ENCODE results near the gene PTPRU.

Gene PTPRU

DNA sequence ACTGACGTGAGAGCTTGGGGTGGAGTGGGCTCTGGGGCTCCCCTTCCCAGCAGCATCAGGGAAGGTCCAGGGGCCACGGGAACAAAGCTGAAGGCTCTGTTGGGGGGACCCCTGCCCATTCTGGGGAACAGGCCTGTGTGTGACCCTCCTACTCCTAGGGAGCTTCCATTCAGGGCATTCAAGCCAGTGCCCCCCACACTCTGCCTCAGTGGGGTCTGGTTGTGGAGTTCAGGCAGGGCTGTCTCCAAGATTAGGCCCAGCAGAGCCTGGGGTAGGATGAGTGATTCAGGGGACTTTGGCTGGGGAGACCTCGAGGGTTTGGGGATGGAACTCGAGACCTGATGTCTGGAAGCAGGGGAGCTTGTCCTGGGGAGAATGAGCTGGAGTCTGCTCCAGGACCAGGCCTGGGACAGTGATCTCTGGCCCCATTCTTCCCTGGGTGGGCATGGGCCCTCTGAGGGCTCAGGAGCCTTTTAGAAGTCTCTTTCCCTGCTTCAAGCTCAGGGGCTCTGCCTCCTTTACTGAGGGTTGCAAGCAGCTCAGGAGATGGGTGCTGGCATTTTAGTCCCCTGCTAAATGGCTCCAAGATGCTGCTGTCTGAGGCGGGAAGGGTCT lies 81.7 kb downstream of the PTPRU start:
- DNase-seq (ENCODE audit: low read depth in 2 of 2) = no peak

DNA sequence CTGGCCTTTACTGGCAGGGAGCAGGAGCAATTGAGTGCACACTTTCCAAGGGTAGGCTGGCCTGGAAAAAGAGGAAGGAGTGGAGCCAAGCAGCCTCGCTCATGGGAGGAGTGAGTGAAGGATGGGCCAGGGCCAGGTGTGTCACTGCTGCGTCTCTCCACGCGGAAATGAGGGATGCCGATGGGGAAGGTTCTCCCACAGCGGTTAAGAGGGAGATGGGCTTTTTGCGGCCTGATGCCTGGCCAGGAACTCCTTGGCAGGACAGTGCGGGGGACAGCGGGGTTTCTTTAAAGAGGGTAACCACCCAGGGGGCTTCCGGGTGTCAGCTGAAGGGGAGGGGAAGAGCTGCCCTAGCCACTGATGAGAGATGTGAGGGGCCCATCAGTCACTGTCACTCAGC lies 82.4 kb downstream of the PTPRU start:
- DNase-seq (ENCODE audit: low read depth in 2 of 2) = no peak

DNA sequence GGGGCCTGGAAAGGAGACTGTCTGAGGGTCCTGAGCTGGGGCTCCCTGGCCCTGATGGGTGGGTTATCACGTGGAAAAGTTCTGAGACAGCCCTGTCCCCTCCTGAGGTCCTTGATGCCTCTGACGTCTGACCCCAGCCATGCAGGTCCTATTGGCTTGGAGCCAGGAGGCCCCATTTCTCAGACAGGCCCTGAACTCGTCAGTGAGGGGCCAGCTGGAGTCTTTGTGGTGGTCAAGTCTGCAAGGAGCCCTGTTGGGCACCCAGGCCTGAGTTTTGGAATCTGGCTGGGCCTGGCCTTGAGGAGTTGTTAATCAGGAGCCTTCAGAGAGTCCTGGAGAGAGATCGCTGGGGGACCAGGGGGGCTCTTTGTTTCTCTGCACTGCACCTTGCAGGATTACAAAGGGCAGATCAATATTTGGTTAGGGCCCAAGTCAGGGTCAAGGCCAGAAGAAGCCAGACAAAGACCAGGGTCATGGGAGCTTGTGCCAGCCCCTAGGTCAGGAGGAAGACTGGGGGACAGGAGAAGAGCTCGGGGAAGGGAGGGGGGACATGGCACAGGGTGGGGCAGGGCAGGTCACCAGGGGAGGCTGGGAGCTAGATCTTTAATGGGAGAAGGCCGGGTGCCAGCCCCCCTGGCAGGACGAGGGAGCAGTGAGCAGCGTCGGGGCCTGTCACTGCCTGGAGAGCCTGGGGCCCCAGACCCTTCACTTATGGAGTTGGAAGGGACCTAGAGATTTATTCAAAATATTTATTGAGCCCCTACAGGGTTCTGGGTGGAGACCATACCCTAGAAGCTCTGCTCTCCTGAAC lies 83.2 kb downstream of the PTPRU start:
- no peak for DNase-seq (ENCODE audit: low read depth in 2 of 2)

DNA sequence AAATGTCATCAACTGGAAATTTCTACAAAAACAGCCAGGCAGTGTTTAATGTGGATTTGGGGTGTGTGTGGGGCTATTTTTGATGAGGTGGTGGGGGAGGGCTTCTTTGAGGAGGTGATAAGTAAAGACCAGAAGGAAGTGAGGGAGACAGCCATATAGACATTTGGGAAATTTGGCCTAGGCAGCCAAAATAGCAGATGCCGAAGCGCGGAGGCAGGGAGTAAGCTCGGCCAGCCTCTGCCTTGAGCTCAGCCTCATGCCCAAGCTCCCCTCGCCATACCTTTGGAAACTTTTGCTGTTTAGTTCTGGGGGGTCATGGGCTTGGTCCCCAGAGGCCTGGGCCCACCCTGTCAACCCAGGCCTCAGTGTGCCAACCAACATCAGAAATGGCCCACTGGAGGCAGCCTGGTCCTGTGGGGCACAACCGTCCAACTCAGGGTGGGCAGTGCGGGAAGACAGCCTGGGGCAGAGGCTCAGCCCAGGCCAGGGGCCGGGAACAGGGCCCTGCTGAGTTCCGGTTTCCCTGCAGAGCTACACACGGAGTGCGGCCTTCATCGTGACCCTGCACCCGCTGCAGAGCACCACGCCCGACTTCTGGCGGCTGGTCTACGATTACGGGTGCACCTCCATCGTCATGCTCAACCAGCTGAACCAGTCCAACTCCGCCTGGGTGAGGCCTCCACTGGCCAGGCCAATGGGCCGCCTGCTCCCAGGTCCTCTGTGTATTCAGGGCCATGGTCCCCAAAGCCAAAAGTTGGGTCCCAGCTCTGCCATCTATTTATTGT lies 84.0 kb downstream of the PTPRU start:
- DNase-seq (ENCODE audit: low read depth in 2 of 2) = no peak

DNA sequence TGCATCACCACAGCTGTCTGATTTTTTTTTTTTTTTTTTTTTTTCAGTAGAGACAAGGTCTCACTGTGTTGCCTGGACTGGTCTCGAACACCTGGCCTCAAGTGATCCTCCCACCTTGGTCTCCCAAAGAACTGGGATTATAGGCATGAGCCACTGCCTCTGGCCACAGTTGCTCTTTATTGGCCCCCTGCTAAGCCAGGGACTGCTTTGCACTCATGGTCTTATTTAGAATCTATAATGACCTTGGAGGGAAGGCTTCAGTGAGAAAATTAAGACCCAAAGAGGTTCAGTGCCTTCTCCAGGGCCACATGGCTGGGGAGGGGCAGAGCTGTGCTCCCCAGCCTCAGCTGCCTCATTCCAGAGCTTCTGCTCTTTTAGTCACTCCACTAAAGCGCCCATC lies 84.9 kb downstream of the PTPRU start:
- DNase-seq (ENCODE audit: low read depth in 2 of 2) = no peak

DNA sequence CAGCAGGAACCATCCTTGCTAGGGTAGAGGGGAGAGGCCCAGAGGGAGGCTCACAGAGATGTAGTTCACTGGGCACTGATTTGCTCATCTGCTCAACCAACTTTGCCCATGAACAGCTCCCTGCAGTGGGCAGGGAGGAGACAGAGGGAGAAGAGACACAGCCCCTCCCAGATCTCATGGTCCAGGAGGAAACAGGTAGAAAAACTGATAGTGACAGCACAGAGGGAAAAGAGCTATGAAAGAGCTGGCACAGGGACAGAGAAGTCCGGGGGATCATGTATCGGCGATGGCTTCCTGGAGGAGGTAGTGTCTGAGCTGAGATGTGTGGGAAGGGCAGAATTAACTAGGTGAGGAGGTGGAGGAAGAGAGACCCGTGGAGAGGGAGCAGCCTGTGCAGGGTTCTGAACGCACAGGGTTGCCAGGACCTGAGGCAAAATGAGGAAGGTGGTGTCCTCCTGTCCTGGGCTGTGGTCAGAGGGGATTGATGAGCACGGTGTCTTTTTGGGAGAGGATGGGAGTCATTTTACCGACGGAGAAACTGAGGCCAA lies 85.9 kb downstream of the PTPRU start:
- DNase-seq (ENCODE audit: low read depth in 2 of 2) = no peak

DNA sequence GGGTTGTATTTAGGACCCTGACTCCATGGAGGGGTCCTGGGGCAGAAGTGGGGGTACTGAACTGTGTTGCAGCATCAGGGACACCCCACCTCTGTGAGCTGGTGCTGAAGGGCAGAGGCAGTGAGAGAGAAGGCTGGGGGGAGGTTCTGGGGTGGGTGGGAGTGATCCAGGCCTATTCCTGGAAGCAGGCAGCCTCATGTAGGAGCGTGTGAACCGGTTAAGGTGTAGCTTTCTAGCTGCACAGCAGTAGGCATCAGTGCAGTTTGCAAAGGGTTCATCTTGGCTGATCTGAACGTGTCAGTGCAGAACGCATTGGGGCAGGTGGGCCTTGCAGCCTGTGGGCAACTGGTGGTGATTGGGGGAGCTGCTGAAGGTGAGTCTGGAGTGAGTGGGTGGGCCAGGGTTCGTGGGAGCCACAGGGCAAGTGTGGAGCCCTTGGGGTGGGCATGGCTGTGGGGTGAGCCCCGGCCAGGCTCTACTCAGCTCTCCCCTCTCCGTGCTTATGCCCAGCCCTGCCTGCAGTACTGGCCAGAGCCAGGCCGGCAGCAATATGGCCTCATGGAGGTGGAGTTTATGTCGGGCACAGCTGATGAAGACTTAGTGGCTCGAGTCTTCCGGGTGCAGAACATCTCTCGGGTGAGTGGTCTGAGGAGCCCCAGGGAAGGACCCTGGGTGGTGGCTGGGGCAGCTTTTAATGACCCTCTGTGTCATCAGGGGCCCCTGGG lies 86.7 kb downstream of the PTPRU start:
- DNase-seq (ENCODE audit: low read depth in 2 of 2) = no peak

DNA sequence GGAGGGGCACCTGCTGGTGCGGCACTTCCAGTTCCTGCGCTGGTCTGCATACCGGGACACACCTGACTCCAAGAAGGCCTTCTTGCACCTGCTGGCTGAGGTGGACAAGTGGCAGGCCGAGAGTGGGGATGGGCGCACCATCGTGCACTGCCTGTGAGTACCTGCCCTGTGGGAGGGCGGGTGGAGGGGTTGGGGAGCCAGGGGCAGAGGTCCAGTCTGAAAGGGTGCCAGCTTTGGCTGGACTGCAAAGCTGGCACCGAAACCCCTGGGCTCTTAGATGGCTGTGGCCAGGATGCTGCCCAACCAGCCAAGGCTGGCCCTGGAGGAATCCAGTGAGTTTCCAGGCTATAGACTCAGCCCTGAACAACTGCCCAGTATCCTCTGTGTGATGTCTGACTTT lies 87.3 kb downstream of the PTPRU start:
- DNase-seq (ENCODE audit: low read depth in 2 of 2) = no peak

DNA sequence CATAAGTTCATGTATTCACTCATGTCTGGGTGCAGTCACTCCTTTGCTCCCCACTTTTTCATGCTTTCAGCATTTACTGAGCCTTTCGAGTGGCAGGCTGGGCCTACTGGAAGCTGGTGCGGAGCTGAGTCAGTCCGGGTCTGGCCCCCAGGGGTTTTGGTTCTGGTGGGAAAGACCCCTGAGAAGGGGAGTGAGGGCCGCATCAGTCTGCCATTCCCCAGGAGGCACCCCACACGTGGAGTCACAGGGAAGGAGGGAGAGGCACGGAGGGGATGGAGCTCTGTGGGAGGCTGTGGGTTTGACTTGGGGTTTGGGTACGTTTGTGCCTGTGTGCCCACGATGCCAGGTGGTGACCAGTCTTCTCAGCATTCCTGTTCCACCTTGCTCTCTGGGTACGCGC lies 87.9 kb downstream of the PTPRU start:
- DNase-seq (ENCODE audit: low read depth in 2 of 2) = no peak

DNA sequence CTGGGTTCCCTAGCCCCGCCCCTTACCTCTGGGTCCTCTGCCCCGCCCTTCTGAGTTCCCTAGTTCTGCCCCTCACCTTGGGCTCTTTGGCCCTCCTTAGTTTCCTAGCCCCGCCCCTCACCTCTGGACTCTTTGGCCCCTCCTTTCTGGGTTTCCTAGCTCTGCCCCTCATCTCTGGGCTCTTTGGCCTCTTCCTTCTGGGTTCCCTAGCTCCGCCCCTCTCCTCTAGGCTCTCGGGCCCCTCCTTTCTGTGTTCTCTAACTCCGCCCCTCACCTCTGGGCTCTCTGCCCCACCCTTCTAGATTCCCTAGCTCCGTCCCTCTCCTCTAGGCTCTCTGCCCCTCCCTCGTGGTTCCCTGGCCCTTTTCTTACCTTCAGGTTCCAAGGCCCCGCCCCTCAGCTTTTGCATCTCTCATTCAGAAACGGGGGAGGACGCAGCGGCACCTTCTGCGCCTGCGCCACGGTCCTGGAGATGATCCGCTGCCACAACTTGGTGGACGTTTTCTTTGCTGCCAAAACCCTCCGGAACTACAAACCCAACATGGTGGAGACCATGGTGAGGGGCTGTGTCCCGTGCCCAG lies 88.5 kb downstream of the PTPRU start:
- no peak for DNase-seq (ENCODE audit: low read depth in 2 of 2)

DNA sequence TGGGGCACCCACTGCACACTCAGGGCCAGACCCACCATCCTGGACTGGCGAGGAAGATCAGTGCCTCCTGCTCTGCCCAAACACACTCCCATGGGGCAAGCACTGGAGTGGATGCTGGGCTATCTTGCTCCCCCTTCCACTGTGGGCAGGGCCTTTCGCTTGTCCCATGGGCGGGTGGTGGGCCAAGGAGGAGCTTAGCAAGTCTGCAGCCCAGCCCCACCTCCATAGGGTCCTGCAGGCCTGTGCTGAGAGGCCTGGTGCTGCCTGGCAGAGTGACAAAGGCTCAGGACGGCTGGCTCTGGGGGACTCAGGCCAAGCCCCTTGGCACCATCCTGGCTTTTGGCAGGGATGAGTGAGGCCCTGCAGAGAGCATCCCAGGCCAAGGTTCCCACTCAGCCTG lies 89.4 kb downstream of the PTPRU start:
- no peak for DNase-seq (ENCODE audit: low read depth in 2 of 2)

DNA sequence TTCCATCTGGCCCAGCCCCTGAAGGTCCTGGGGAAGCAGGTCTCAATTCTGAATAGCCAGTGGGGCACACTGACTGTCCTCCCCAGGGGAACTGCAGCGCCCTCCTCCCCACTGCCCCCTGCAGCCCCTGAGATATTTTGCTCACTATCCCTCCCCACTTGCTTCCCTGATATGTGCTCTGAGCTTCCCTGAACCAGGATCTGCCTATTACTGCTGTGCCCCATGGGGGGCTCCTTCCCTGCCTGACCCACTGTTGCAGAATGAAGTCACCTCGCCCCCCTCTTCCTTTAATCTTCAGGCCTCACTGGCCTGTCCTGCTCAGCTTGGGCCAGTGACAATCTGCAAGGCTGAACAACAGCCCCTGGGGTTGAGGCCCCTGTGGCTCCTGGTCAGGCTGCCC lies 89.8 kb downstream of the PTPRU start:
- no peak for DNase-seq (ENCODE audit: low read depth in 2 of 2)

DNA sequence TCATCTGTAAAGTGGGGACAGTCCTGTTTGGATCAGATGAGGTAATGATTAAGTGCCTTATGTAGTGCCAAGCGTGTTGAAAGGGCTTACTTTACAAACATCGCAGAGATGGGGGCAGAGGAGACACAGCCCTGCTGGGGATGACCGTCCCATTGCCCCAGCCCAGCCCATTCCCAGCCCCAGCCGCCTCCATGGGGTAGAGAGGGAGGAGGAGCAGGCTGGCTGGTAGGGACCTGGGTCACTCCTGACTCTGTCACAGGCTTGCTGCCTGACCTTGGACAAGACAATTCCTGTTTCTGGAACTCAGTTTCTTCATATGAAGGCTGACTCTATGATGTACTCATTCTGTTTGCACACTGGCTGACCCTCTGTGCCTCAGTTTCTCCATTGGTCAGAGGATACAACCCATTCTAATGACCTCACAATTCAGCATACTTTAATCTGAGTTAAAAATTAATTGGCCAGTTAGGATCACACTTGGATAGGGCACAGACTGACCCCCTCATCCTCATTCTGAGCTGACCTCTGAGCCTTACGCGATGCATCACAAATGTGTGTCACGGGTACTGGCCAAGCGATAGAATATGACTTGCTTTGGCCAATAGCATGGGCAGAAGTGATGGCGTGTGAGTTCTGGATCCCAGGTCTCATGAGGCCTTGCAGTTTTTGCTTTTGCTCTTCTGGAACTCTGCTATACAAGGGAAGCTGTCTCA lies 91.1 kb downstream of the PTPRU start:
- no peak for DNase-seq (ENCODE audit: low read depth in 2 of 2)

DNA sequence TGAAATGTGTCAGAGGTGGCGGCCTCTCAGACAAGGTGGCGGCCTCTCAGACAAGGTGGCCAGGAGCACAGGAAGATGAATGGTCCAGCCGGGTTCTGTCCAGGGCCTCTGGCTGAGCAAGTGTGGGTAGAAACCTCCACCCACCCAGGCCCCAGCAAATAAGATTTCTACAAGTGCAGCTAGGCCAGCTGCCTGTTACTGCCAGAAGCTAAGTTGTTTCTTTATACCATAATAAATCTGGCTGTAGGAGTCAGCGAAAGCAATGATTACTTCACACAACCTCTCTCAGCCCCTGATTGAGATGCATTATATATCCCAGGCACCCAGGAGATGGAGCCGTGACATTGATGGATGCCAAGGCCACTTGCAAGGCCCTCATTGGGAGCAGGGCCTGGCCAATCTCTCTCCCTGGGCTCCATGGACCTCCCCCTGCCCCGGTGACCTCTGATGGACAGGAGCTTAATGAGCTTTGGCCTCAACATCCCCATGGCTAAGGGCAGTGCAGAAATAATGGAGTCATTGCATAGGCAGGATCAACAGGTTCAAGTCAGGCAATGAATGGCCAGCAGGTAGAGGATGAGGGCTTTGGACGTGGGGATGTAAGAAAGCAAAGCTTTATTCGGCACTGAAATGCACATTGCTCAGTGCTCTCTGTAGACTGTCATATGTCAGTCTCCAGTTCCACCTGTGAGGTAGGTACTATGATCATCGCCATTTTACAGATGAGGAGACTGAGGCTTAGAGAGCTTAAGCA lies 92.9 kb downstream of the PTPRU start:
- no peak for DNase-seq (ENCODE audit: low read depth in 2 of 2)

DNA sequence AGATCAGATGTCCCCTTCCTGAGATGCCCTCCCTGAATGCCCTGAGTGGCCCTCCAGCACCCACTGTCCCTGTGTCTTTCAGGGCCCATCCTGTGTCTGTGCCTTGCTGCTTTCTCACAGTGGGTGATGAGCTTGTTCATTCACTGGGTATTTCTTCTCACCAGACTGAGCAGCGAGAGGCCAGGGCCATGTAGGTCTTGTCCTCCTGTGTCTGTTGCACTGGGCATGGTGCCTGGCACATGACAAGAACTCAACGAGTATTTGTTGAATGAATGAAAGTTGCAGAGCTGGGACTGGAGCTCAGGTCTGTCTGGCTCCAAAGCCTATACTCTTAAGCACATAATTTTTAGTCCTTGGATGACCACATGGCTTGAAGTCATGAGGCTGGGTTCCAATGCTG lies 93.8 kb downstream of the PTPRU start:
- DNase-seq (ENCODE audit: low read depth in 2 of 2) = no peak

DNA sequence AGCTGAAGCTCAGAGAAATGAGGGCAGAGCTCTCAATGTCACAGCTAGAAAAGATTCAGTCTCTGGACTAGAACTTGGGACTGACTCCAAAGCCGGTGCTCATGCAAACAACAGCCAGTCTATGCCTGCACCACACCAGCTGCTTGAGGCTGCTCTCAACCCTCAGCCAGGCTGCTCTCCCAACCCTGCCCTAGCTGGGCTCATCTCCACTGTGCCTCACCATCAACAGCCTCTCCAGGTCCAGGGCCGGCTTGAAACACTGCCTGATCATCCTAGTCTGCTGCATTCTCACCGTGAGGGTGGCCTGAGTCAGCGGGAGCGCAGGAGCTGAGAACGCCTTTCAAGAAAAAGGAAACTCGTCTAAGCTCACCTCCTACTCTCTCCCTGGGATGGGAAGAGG lies 94.5 kb downstream of the PTPRU start:
- no peak for DNase-seq (ENCODE audit: low read depth in 2 of 2)

DNA sequence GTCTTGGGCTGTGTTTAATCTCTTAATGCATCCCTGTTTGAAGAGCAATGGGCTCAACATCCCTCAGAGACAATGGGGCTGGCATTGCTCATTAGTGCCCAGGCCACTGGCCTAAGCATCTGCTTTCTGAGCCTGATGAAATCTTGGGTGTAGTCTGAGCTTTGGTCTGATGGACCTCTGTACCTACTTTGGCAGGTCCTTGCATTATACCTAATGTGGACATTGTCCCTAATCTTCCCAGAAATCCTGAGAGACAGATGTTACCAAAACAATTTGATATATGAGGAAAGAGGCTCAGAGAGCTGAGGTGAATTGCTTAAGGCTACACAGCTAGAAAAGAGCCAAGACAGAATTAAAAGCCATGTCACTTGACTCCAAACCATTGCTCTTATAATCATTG lies 95.0 kb downstream of the PTPRU start:
- DNase-seq (ENCODE audit: low read depth in 2 of 2) = no peak

DNA sequence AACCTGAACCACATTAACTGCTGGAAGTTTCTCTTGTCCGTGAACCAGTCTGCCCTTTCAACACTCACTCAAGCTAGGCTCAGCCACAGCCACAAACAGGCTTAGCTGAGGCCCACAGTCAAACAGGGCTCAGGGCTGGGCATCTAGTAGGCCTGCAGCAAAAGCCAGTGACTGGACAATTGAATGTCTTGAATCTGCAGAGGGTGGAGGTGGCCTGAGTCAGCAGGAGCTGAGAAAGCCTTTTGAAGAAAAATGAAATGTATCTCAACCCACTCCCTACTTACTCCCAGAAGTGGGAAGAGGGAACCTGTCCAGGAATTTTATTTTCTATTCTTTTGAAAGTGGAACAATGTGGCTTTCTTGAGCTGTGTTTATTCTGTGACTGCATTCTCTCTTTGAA lies 95.4 kb downstream of the PTPRU start:
- DNase-seq (ENCODE audit: low read depth in 2 of 2) = no peak

DNA sequence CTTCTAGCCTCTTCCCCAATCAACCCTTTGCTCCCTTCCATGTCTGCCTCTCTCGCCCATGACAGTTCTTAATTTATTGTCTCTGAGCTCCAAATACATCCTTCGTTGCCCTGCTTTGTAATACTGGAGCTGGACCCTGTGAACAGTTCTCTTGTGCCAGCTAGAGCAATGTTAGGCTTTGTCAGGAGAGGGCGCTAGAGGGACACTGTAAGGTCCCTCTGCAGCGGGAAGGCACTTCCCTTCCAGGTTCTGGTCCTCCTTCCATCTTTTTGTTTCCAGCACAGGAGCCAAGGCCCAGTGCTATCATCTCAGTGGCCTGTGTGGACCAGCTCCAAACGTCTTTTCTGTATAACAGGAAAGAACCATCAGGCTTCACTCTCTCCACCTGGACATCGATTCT lies 95.9 kb downstream of the PTPRU start:
- no peak for DNase-seq (ENCODE audit: low read depth in 2 of 2)

DNA sequence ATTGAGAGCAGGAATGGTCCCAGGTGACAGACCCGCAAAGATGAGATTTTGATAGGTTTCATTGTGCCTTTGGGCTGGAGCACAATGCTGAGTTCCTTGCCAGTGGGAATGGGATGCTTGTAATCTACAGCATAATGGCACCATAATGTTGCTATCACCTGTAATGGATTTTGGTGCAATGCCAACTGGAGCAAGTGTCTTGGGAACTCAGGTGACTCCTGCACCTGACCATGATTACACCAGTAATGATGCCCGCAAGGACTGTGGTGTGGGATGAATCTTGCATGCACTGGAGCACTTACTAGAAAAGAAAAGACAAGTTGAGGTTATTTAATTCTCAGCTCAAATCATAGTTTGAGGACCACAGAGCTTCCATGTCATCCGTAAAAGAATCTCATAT lies 96.7 kb downstream of the PTPRU start:
- no peak for DNase-seq (ENCODE audit: low read depth in 2 of 2)
